Measurements from ENCODE around the gene SUGCT. TPM values are rescaled to one million over a fixed set of nuclear protein-coding genes. Genes with fewer than 3 reads are reported as not detected.

Gene SUGCT
- total RNA-seq, 1 experiment from 2014 or later, result 5.4 TPM

DNA sequence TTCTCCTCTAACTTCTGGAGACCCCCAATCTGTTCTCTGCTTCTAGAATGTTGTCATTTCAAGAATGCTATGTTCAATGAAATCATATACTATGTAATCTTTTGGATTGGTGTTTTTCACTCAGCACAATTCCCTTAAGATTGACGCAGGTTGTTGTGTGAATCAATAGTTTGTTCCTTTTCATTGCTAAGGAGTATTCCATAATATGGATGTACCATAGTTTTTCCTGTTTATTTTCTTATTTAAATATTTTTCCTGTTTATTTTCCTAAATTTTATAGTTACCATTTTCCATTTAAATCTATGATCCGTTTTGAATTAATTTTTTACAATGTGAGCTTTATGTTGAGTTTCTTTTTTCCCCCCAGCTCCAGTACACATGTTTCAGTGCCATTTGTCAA is 604.5 kb downstream of the SUGCT start:
- H2AK5ac ChIP-seq (ENCODE audit: insufficient read length, low read length), result no peak overlapping the region
- Mint-ChIP-seq H3K27me3 (ENCODE audit: low read depth) (no peaks in the 10 kb centered on the region), H3K27ac (no peak overlapping the region), H3K9me3 (peaks cover 0 to 3% of the 10 kb centered on the region in 2 experiments; a peak in 4 of 5 replicates), H3K36me3 (ENCODE audit: insufficient read depth in 1 of 3, low read depth in 3 of 3) (peaks cover 0 to 4% (median 0%) of the 10 kb centered on the region in 3 experiments; a peak in 1 of 7 replicates), H3K4me3 (no peak overlapping the region), H3K4me1 (no peaks in the 10 kb centered on the region)
- H3K9me3 ChIP-seq (ENCODE audit: control insufficient read depth, low read depth, low read length), result no peaks in the 10 kb centered on the region
- H2BK12ac ChIP-seq (ENCODE audit: insufficient read length, low read depth, low read length), result no peak overlapping the region
- no peak overlapping the region for H3K56ac ChIP-seq (ENCODE audit: insufficient read length, low read depth, low read length)
- no peak overlapping the region for H2BK15ac ChIP-seq (ENCODE audit: low read depth, low read length)
- no peaks in the 10 kb centered on the region for H4K20me1 ChIP-seq (ENCODE audit: control insufficient read depth, insufficient read depth, insufficient read length)
- no peak overlapping the region for H3T11ph ChIP-seq (ENCODE audit: low read length)
- no peak overlapping the region for H2BK5ac ChIP-seq (ENCODE audit: insufficient read length, low read length)
- H4K5ac ChIP-seq (ENCODE audit: insufficient read length, low read depth, low read length), result no peak overlapping the region
- H3K79me2 ChIP-seq (ENCODE audit: insufficient read depth, low read length), result no peaks in the 10 kb centered on the region
- H2BK120ac ChIP-seq (ENCODE audit: low read depth, low read length, poor library complexity, severe bottlenecking), result no peak overlapping the region
- TF ChIP-seq, protein P1, sequence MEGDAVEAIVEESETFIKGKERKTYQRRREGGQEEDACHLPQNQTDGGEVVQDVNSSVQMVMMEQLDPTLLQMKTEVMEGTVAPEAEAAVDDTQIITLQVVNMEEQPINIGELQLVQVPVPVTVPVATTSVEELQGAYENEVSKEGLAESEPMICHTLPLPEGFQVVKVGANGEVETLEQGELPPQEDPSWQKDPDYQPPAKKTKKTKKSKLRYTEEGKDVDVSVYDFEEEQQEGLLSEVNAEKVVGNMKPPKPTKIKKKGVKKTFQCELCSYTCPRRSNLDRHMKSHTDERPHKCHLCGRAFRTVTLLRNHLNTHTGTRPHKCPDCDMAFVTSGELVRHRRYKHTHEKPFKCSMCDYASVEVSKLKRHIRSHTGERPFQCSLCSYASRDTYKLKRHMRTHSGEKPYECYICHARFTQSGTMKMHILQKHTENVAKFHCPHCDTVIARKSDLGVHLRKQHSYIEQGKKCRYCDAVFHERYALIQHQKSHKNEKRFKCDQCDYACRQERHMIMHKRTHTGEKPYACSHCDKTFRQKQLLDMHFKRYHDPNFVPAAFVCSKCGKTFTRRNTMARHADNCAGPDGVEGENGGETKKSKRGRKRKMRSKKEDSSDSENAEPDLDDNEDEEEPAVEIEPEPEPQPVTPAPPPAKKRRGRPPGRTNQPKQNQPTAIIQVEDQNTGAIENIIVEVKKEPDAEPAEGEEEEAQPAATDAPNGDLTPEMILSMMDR (conservative IDR thresholded peaks at IDR 0.05), result no peak
- H2AFZ ChIP-seq (ENCODE audit: low read length), result no peak overlapping the region
- no peaks in the 10 kb centered on the region for H3K27me3 ChIP-seq (ENCODE audit: insufficient read depth, low read length)
- H3K27ac ChIP-seq (ENCODE audit: insufficient read length, low read depth, low read length), result no peak overlapping the region
- no peak overlapping the region for H3K4ac ChIP-seq (ENCODE audit: low read depth, low read length)
- no peak overlapping the region for H2BK20ac ChIP-seq (ENCODE audit: low read depth, low read length, poor library complexity, severe bottlenecking)
- H3K18ac ChIP-seq (ENCODE audit: insufficient read length, low read depth, low read length), result no peak overlapping the region
- H3K79me1 ChIP-seq (ENCODE audit: insufficient read depth, low read depth, low read length, poor library complexity, severe bottlenecking), result no peaks in the 10 kb centered on the region
- WGBS (ENCODE audit: extremely low coverage, insufficient read length, low lambda C conversion rate), result no CpG with 5 or more reads among the region's 2 CpGs
- H3K4me1 ChIP-seq (ENCODE audit: insufficient read depth, low read length), result no peaks in the 10 kb centered on the region
- H3K9ac ChIP-seq (ENCODE audit: extremely low read depth, insufficient read length, low read length), result no peak overlapping the region
- H3K14ac ChIP-seq (ENCODE audit: insufficient read depth, low read length), result no peak overlapping the region
- no peak for DNase-seq
- H4K8ac ChIP-seq (replicated peaks; ENCODE audit: insufficient read length, low read depth, low read length), result no peak overlapping the region
- H3K23me2 ChIP-seq (ENCODE audit: insufficient read length, low read depth, low read length, poor library complexity, severe bottlenecking), result no peaks in the 10 kb centered on the region
- H3K4me2 ChIP-seq (ENCODE audit: insufficient read depth, insufficient read length, low read length), result no peak overlapping the region
- no peak overlapping the region for H3K23ac ChIP-seq (ENCODE audit: insufficient read length, low read depth, low read length)
- no peak overlapping the region for H4K91ac ChIP-seq (ENCODE audit: insufficient read length, low read depth, low read length)
